Measurements from ENCODE around the gene CELA1. TPM values are rescaled to one million over a fixed set of nuclear protein-coding genes. Genes with fewer than 3 reads are reported as not detected.

Gene CELA1
- total RNA-seq, 4 donors from 2014 or later = not detected

DNA sequence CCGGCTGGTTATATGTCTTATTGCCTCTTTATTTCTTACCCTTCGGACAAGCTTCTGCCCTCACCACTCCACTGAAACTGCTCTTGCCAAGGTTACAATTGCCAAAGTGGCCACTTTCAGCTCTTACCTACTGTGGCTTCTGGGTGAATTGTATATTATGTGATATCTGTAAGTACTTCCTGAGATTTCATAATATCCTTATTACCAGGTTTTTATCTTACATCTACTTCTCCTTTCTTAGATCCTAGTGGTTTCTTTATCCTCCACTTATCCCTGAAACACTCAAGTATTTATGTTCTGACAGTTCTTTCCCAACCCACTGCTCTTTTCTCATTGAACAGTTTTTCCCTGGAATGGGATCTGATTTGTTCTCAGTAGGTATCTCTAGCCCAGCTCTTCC is 10.5 kb downstream of the CELA1 start:
- no peaks in the 10 kb centered on the region for H3K27me3 ChIP-seq
- TF ChIP-seq POLR2A (IDR thresholded peaks at IDR 0.05) = no peak
- TF ChIP-seq, protein P1, sequence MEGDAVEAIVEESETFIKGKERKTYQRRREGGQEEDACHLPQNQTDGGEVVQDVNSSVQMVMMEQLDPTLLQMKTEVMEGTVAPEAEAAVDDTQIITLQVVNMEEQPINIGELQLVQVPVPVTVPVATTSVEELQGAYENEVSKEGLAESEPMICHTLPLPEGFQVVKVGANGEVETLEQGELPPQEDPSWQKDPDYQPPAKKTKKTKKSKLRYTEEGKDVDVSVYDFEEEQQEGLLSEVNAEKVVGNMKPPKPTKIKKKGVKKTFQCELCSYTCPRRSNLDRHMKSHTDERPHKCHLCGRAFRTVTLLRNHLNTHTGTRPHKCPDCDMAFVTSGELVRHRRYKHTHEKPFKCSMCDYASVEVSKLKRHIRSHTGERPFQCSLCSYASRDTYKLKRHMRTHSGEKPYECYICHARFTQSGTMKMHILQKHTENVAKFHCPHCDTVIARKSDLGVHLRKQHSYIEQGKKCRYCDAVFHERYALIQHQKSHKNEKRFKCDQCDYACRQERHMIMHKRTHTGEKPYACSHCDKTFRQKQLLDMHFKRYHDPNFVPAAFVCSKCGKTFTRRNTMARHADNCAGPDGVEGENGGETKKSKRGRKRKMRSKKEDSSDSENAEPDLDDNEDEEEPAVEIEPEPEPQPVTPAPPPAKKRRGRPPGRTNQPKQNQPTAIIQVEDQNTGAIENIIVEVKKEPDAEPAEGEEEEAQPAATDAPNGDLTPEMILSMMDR (IDR thresholded peaks at IDR 0.05) = no peak
- no peaks in the 10 kb centered on the region for H3K36me3 ChIP-seq
- DNase-seq = no peak
- intact Hi-C loops (cut with DNase I) = no loop called here
- no peaks in the 10 kb centered on the region for H3K9me3 ChIP-seq
- H3K27ac ChIP-seq = no peak overlapping the region
- 76 to 85% methylated on average over 2 of the region's 2 CpGs for WGBS, 2 donors
- H3K4me1 ChIP-seq = peaks cover 0 to 6% (median 1%) of the 10 kb centered on the region in 3 donors
- H3K4me3 ChIP-seq = no peak overlapping the region

DNA sequence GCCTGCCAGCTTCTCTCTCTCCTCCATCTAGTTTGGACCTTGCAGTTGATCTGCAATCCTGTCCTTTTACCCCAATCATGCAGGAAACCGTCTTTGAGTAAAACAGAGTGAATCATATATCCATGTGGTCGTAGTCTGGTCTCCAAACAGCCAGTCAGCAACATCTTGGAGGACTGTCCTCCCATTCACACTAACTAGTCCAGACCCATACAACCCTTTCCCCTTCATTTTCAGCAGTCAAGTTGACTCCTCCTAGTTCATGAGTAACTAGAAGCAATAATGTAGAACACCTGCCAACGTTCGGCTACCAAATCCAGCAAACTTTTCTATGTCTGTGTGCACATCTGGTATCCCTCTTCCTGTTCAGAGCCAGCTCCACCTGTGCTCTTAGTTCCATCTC is 11.7 kb downstream of the CELA1 start:
- intact Hi-C loops (cut with DNase I) = no loop called here
- Histone ChIP-seq H3K27ac (no peak overlapping the region), H3K4me3 (no peak overlapping the region), H3K27me3 (no peaks in the 10 kb centered on the region), H3K4me1 (peaks cover 0 to 5% (median 3%) of the 10 kb centered on the region in 3 donors), H3K36me3 (no peaks in the 10 kb centered on the region), H3K9me3 (no peaks in the 10 kb centered on the region)
- TF ChIP-seq, protein P1 (IDR thresholded peaks at IDR 0.05) = no peak
- DNase-seq = no peak
- WGBS, 2 donors = 51 to 56% methylated on average over 4 of the region's 4 CpGs

DNA sequence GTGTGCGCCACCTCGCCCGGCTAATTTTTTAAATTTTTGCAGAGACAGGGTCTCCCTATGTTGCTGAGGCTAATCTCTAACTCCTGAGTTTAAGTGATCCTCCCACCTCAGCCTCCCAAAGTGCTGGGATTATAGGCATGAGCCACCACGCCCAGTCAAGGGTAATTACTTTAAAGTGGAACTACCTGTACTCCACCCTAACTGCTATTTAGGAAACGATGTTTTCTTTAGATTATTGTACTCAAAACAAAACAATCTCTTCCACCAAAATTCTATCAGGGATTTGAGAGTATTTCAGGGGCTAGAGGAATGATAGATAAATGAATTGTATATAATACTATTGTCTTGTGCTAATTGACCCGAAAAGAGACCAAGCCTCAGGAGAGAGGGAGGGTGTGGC is 12.9 kb downstream of the CELA1 start:
- no peak overlapping the region for H3K4me3 ChIP-seq
- H3K27ac ChIP-seq = peak overlapping the region in 1 of 4 donors; percentile 55
- TF ChIP-seq, protein P1 (IDR thresholded peaks at IDR 0.05) = no peak
- no peak for TF ChIP-seq POLR2A (IDR thresholded peaks at IDR 0.05)
- H3K9me3 ChIP-seq = no peaks in the 10 kb centered on the region
- no peaks in the 10 kb centered on the region for H3K36me3 ChIP-seq
- no peaks in the 10 kb centered on the region for H3K27me3 ChIP-seq
- DNase-seq = no peak
- peaks cover 0 to 10% (median 3%) of the 10 kb centered on the region in 3 donors for H3K4me1 ChIP-seq
- intact Hi-C loops (cut with DNase I) = no loop called here
- 63 to 66% methylated on average over 6 of the region's 6 CpGs for WGBS, 2 donors

DNA sequence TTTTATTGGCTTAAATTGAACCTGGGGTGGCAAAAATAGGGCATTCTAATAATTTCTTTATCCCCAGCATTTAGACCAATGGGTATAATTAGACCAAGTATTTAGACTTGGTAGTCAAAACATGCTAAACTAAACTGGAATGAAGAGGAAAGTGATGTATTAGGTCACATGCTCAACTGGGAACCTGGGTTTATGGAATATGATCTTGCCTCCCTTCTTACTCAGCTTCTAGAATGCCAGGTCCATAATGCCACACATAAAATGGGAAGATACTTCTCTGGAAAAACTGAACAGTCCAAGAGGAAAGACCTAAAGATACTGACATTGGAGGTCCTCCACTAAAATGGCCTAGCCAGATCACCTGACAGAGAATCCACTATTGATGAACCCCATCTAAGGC is 16.3 kb downstream of the CELA1 start:
- no peak overlapping the region for H3K4me3 ChIP-seq
- TF ChIP-seq POLR2A (IDR thresholded peaks at IDR 0.05) = no peak
- TF ChIP-seq, protein P1 (IDR thresholded peaks at IDR 0.05) = no peak
- no peak for DNase-seq
- no peaks in the 10 kb centered on the region for H3K27me3 ChIP-seq
- no peak overlapping the region for H3K27ac ChIP-seq
- no peaks in the 10 kb centered on the region for H3K9me3 ChIP-seq
- peaks cover 22 to 36% (median 29%) of the 10 kb centered on the region in 3 donors for H3K4me1 ChIP-seq
- no peaks in the 10 kb centered on the region for H3K36me3 ChIP-seq
- intact Hi-C loops (cut with DNase I) = no loop called here

DNA sequence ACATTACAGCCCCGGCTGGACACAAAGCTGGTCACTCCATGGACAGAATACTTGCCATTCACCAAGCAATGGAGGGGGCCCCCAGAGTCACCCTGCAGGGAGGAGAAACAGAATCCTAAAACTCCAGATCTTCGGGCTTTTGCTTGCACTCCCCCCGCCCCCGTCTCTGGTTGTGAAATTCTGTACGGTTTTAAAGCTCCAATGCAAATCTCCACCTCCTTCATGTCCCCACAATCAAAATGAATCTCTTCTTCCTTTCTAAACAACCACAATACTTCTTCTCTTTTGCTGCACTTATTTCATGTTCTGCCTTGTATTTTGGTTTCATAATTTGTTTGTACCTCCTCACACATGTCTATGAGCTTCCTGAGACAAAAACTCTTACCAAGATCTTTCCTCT is 16.7 kb downstream of the CELA1 start:
- Histone ChIP-seq H3K27me3 (no peaks in the 10 kb centered on the region), H3K9me3 (no peaks in the 10 kb centered on the region), H3K4me1 (peaks cover 22 to 41% (median 29%) of the 10 kb centered on the region in 3 donors), H3K36me3 (no peaks in the 10 kb centered on the region), H3K27ac (no peak overlapping the region), H3K4me3 (no peak overlapping the region)
- no peak for TF ChIP-seq POLR2A (IDR thresholded peaks at IDR 0.05)
- TF ChIP-seq, protein P1 (IDR thresholded peaks at IDR 0.05) = no peak
- 60 to 81% methylated on average over 5 of the region's 5 CpGs for WGBS, 2 donors
- no peak for DNase-seq
- intact Hi-C loops (cut with DNase I) = no loop called here
